Measurements from ENCODE around the gene LRRC51. TPM values are rescaled to one million over a fixed set of nuclear protein-coding genes. Genes with fewer than 3 reads are reported as not detected.

LRRC51 gene
- total RNA-seq, 1 donor, result 5.1 TPM

DNA sequence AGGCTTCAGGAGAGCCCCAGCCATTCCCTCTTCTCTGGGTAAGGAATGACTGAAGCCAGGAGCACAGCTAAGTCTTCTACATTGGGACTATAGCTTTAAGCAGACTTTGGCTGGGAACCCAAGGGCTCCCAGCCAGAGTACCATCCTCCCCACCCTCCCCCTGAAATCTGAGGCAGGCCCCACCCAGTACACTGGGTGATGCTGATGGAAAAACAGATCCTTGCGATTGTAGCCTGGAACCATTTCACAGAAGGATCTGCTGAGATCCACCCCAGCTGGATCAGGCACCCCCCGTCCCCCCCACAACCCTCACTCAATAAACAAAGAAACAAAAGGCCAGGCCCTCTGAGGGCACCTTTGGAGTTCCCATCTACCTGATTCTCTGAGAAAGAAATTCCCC lies 42.2 kb upstream of the LRRC51 start:
- Histone ChIP-seq H3K79me2 (ENCODE audit: insufficient read depth, low read length) (peaks cover 80% of the 10 kb centered on the region), H3K4me1 (ENCODE audit: insufficient read depth, low read length) (peaks cover 45% of the 10 kb centered on the region), H3K27me3 (ENCODE audit: insufficient read depth, low read length) (no peaks in the 10 kb centered on the region), H3K9me3 (ENCODE audit: low read depth, low read length) (no peaks in the 10 kb centered on the region), H3K4me2 (ENCODE audit: insufficient read depth, low read length) (peak overlapping the region; percentile 97), H3K4me3 (ENCODE audit: insufficient read depth, low read length) (peak overlapping the region; percentile 84), H3K36me3 (ENCODE audit: insufficient read depth, low read length) (peaks cover 26% of the 10 kb centered on the region), H4K20me1 (ENCODE audit: insufficient read depth, low read length) (peaks cover 24% of the 10 kb centered on the region), H3K27ac (ENCODE audit: low read depth, low read length) (peak overlapping the region; percentile 97), H2AFZ (ENCODE audit: low read length) (no peak overlapping the region)
- no peak for TF ChIP-seq CTCF (IDR thresholded peaks at IDR 0.05; ENCODE audit: extremely low read depth, low read depth, low read length)
- DNase-seq (ENCODE audit: insufficient read length, low spot score, missing footprints), result peak; percentile 92

GRCh38 chr11:72039031-72039855 lies 41.4 kb upstream of the LRRC51 start:
- Histone ChIP-seq H2AFZ (ENCODE audit: low read length) (no peak overlapping the region), H3K27ac (ENCODE audit: low read depth, low read length) (peak overlapping the region; percentile 97), H3K9me3 (ENCODE audit: low read depth, low read length) (no peaks in the 10 kb centered on the region), H3K4me2 (ENCODE audit: insufficient read depth, low read length) (peak overlapping the region; percentile 97), H3K4me1 (ENCODE audit: insufficient read depth, low read length) (peaks cover 45% of the 10 kb centered on the region), H3K4me3 (ENCODE audit: insufficient read depth, low read length) (peak overlapping the region; percentile 84), H3K79me2 (ENCODE audit: insufficient read depth, low read length) (peaks cover 80% of the 10 kb centered on the region), H3K36me3 (ENCODE audit: insufficient read depth, low read length) (peaks cover 18% of the 10 kb centered on the region), H4K20me1 (ENCODE audit: insufficient read depth, low read length) (peaks cover 22% of the 10 kb centered on the region), H3K27me3 (ENCODE audit: insufficient read depth, low read length) (no peaks in the 10 kb centered on the region)
- no peak for TF ChIP-seq CTCF (IDR thresholded peaks at IDR 0.05; ENCODE audit: extremely low read depth, low read depth, low read length)
- DNase-seq (ENCODE audit: insufficient read length, low spot score, missing footprints), result no peak

GRCh38 chr11:72039856-72040401 lies 40.7 kb upstream of the LRRC51 start:
- Histone ChIP-seq H3K4me2 (ENCODE audit: insufficient read depth, low read length) (peak overlapping the region; percentile 97), H3K27me3 (ENCODE audit: insufficient read depth, low read length) (no peaks in the 10 kb centered on the region), H3K36me3 (ENCODE audit: insufficient read depth, low read length) (peaks cover 12% of the 10 kb centered on the region), H3K79me2 (ENCODE audit: insufficient read depth, low read length) (peaks cover 79% of the 10 kb centered on the region), H3K4me3 (ENCODE audit: insufficient read depth, low read length) (peak overlapping the region; percentile 84), H4K20me1 (ENCODE audit: insufficient read depth, low read length) (peaks cover 22% of the 10 kb centered on the region), H2AFZ (ENCODE audit: low read length) (no peak overlapping the region), H3K9me3 (ENCODE audit: low read depth, low read length) (no peaks in the 10 kb centered on the region), H3K4me1 (ENCODE audit: insufficient read depth, low read length) (peaks cover 45% of the 10 kb centered on the region), H3K27ac (ENCODE audit: low read depth, low read length) (peak overlapping the region; percentile 97)
- DNase-seq (ENCODE audit: insufficient read length, low spot score, missing footprints), result no peak
- TF ChIP-seq CTCF (IDR thresholded peaks at IDR 0.05; ENCODE audit: extremely low read depth, low read depth, low read length), result no peak

Measured in osteoblast (primary cell).